GM18907 (cell line): ENCODE data around the gene PGC.

ENCODE experiments used
- ATAC-seq: cut with Tn5 transposase; IDR thresholded peaks from one replicate; pipeline ENCODE4 v1.9.1; 2021; ENCODE audit warnings: mild to moderate bottlenecking, moderate library complexity; ENCODE audit not compliant: unreplicated experiment

The PGC gene

DNA sequence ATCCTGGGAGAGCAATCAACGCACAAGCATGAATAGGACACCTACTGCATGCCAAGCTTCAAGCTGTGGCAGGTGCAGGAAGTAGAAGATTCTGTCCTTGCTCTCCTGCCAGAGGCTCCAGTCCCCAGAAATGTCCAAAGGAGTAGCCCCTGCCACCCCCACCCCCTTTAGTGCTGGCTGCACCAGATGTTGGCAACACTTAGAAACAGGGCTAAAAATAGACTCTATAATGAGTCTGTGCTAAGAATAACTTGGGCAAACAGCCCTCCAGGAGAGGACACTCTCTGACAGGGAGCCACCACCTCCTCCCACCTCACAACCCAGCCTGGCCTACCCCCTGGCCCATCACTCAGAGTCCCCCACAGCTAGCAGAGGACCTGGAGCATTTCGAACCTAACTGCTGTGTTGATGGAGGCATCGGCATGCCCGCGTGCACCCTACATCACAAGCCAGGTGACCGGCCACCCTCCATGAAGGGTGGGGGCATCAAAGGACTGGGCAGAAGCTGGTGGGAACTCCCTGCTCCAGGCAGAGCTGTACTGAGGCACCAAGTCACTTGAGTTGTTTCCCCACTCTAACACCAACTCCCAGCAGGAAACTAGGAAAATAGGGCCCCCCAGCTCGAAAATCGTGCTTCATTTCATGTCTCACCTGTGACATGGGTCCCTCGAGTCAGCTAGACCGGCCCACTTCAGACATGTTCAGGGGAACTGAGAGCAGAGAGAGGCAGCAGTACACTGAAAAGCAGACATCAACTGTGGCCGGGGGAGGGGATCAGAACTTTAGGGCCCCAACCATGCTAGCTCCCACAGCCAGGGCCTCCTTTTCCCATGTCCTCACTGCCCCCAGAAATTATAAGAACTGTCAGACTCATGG, 30.4 kb downstream of the PGC start:
- ATAC-seq = no peak

DNA sequence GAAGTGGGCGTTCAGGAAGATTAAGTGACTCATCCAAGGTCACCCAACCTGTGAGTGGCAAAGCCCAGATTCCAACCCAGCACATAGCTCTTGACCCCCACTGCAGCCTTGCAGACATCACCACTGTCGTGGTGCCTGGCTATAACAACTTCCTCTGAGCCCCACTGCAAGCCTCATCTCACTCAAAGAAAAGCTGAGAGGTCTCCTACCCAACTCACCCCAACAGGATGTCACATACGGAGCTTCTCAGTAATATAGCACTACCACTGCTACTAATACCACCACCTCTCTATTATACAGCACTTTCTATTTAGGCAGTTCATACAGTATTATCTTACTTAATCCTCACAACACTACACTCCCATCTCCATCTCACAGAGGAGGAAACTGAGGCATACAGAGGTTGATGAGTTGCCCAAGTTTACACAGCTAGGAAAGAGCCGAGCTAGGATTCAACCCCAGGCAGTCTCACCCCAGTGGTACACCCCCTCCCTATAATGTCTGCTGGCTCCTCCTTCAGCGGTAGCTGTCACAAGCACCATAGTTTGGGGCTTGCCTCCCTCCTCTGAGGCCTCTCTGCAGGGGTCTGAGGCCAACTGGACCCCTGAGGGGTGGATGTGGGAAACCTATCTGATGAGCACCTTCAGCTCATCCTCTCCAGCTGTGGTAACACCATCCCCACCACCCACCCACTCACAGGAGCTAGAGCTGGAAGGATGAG, 31.2 kb downstream of the PGC start:
- ATAC-seq = no peak

DNA sequence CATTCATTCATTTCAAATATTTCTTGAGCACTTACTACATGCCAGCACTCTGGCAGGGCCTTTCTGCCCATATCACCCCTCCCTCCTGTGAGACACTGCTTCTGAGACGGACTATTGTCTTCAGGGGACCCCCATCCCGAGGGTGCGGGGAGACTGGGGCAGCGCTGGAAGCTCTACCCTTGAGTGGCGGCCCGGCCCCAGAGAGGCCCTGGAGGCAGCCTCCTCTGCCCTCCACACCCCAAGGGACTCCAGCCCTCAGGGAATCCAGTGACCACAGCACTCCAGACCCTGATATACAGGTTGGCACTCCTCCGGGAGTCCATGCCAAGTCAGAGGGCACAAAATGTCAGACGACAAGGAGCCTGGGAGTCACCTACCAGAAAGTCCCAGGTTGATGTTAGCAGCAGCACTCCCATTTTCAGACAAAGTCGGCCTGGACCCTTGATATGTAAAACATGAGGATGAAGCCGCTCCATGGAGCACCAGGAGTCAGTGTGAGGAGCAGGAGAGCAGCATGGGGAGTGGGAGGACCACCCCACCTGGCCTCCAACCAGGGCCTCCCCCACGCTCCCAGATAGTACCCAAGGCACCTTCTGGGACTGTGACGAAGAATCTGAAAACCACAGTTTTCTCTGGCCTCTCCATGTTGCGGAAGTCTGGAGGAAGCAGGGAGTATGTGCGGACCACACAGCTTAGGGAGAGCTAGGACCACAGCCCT, 32.5 kb downstream of the PGC start:
- ATAC-seq = no peak

DNA sequence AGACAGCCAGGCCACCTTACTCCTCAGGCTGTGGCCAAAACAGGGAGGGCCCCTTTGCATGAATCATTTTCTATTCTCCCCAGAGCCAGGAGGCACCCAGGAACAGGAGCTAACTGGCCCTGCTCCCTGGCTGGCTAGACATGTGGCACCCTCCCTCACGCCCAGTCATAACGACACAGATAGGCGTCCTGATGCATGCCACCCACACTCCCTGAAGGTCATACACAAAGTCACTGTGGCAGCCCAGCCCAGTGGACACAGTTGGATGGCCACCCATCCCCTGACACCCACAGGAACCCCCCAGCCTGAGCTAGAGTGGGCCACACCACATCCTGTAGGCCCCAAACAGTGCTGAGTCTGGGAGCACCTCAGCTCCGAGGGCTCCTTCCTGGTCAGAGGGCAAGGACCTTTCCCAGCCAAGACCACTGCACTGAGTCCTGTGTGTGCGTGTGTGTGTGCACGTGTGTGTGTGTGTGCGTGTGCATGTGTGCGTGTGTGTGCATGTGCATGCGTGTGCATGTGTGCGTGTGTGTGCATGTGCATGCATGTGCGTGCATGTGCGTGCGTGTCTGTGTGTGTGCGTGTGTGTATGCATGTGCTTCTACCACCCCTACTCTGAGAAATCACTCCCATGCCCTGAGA, 33.4 kb downstream of the PGC start:
- peak; percentile 64 for ATAC-seq

DNA sequence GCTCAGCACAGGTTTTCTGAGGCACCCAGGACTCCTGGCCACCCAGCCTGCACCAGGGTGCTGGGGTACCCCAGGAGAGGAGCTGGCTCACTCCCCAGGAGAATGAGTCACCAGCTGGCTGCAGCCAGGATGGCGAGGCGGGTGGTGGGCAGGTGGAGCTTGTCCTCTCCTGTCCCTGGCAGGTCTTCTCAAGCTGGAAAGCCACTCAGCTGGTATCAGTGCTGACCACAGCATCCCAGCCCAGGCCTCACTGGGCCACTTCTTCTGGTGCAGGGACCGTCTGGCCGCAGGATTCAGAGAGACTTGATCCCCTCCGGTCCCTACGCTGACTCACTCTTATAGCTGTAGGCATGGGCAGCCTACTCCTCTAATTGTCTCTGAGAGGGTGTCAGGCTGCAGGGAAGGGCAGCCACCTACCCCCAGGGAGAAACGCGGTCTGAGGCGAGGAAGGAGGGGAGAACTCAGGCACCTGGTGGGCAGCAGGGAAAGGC, 34.0 kb downstream of the PGC start:
- peak; percentile 5 for ATAC-seq

DNA sequence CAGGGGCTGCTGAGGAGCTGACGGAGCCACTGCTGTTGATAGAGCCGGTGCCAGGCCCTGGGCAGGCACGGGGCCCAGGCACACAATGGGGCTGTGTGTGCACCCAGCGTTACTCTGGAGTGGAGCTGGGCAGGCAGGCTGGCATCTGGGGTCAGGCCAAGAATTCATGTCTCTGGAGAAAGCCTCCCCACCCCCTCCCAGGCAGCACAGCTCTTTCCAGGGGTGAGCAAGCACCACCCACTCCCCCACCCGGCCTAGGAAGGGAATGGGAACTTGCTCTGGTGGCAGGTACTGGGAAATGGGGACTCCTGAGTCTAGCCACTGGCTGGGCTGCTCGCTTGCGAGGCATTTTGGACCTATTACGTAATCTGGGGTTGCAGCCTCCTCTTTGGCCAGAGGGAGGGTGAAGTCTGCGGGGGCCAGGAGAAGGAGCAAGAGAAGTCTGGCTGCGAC, 34.5 kb downstream of the PGC start:
- no peak for ATAC-seq

DNA sequence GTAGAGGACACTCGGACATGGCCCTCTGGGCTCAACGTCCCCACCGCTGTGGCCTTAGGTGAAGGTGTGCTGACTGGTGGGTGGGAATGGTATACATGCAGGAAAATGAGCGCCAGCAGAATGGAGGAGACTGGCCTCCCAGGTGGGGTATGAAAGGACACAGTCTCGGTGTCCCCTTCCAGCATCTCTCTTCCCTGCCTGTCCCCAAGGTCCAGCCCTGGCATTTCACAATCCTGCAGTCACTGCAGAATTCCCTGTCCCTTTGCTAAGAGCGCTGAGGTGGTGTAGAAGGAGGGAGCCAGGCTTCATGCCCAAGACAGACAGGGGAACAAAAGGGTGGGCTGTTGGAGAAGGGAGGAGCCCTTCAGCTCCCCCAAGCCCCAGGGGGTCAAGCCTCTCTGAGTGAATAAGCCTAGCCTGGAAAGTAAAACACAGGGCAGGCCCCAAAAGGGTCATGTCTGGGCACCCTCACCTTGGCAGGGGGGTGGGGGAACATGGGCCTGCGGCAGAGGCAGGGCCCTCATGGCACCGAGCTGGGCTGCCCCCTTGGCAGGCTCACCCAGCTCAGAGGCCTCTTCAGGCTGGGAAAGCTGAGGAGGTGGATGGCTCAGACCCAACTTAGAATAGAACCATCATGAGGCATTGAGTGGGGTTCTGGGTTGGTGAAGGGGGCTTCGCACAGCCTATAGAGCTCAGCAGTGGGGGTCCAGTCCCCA, 35.7 kb downstream of the PGC start:
- no peak for ATAC-seq

DNA sequence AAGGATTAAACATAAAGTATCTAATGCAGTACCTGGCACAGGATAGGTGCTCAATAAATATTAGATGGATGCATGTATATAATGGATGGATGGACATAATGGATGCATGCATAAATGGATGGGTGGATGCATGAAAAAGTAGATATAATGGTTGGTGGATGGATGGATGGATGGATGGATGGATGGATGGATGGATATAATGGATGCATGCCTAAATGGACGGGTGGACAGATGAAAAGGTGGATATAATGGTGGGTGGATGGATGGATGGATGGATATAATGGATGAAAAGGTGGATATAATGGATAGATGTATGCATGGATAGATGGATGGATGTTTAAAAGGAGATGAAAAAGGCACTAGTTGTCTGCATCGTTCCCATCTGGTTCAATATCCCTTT, 37.8 kb downstream of the PGC start:
- ATAC-seq = no peak

DNA sequence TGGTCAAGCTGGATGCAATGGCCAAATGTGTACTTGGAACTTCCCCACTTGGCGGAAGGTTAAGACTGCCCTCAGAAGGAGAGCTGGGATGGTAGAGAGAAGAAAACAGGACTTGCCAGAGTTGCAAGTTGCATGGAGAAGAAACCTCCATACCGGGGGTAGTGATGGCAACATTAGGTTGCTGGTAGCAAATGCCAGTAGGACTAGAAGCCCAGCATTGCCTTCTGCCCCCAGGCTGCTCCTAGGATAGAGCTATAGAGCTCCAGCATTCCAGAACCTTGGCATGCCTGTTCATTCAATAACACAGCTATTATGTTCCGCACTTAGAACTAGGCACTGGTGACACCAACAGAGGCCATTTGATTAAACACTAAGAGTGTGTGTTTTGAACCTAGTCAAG, 38.3 kb downstream of the PGC start:
- no peak for ATAC-seq

DNA sequence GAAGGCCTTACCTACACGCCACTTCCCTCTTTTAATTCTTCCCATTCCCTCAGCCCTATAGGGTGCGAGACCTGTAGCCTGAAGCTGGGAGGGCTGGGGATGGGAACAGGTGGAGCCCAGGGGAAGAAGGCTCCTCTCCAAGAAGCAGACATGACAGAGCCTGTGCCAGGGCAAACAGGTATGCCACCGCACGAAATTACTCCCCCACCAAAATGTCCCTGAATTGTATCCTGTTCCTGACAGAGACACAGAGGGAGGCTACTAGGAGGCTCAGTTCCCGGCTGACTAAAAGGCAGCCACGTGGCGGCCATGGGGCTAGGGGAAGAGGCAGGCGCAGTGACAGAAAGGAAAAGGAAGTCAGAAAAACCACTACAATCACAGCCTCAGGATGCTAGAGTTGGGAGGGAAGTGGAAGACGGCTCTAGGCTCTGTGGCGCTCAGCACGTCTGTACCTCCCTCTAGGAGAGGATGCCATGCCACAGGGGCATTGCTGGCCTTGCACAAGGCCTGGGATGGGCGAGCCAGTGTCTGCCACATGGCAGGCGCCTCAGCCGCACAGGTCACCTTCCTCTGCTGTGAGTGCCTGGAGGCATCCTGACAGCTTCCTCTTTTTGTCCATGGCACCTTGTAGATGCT, 39.5 kb downstream of the PGC start:
- ATAC-seq = no peak

DNA sequence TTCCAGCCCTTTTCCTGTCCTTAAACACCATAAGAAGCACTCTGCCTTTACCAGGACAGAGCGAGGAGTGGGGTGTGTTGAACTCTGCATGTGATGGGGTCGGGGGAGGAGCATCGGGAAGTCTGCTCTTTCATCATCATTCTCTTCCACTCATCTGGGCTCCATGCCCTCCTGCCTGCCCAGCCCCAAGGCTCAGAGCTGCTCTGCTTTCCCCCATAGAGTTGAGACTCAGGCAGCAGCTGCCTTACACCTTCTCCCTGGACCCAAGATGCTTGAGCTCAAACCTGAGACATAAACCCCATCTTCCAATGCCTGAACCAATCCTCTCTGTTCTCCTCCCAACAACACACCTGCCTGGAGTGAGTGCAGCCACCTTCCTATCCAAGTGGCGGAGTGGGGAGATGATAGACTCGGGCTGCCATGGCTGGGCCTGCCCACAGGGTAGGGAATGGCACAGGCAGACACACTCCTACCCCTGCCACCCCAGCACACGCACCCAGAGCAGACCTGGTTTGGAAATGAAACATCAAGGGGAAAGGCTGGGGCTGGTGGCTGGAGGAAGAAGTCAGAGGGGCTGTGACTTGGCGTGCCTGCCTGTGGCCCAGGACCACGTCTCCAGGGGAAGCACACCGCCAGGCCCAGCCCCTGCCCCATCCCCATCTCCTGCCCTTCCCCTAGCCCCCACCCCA, 40.2 kb downstream of the PGC start:
- ATAC-seq = no peak

DNA sequence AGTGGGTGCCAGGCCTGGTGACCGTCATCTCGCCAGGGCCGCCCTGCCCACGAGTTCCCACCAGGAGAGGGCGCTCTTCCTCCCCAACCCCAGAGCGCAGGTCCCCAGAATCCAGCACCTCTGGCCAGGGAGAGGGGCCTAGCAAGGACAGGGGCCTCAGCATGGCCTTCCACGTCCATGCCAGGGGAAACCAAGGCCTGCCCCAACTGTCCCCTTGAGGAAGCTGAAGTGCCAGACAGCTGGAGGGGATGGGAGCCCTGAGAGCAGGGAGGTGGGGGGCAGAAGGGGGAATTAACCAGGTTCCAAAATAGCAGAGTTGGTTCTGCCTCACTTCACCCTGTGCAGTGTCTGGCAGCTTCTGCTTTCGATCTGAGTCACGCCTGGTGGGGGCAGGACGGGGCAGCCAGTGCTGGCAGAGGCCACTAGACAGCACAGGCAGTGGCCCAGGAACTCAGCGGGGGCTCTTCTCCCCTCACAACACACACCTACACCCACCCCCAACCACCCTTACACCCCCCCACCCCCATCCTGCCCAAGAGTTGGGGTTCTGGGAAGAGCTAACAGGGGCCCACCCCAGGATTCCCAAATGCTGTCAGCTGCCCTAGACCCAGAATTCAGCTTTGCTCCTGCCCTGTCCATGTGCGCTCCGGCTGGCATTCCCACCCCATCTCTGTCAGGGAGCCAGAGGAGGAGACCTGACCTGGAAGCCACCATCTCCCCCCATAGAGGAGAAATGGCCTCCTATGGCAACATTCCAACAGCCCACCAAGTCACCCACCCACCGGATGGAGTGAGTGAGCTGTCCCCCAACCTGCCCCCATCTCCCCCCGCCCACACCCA, 41.0 kb downstream of the PGC start:
- peak; percentile 74 for ATAC-seq

DNA sequence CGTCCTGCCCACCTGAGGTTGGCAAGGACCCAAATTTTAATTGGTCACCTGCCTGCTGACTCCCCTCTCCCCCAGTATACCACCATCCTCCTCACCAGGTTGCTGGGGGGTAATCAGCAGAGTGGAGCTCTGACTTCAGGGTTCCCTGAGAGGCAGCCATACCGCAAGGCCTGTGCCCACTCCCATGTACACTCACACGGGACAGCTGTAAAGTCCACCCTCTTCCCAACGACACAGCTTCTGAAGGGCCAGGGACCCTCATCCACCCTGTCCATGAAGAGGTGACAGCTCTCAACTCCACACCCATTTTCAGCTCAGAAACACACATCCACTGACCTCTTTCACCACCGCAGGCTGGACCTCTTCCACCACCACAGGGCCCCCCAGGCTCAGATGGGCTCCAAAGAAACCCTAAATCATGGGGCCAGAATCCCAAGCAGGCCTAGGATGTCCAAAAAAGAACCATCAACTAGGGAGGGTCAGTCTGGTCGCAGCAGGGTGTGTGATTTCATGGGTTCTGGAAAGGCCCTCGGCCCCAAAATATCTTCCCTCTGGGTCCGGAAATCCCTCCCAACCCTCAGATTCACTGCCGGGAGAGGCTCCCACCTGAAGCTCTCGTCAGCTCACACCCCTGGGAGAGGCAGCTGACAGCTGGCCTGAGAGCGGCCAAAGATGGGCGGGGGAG, 41.7 kb downstream of the PGC start:
- no peak for ATAC-seq

DNA sequence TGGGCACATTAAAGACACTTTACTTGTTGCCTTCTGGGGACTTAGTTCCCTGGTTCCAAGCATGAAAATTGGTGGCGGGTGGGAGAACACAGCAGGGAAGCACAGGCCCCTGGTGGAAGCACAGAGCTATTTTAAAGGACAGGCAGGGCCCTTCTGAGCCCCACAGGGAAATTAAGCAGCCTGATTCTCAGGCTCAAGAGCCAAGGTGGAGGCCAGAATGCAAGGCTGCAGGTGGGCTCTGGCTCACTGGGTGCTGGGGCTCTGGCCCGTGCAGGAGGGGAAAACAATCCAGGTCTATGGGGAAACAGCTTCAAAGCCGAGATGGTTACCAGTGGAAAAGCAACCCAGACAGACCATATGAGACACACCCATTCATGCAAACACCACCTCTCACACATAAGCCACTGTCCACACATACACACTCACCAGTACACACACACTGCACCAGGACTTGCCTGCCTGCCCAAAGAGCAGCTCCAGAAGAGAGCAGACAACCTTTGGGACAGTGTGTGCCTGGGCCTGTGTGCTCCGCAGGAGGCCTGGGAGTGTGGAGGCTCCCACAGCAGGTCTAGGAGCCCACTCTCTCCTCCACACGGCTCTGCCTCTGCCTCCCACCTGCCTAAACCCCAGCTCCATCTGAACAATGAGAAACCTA, 42.4 kb downstream of the PGC start:
- ATAC-seq = no peak

DNA sequence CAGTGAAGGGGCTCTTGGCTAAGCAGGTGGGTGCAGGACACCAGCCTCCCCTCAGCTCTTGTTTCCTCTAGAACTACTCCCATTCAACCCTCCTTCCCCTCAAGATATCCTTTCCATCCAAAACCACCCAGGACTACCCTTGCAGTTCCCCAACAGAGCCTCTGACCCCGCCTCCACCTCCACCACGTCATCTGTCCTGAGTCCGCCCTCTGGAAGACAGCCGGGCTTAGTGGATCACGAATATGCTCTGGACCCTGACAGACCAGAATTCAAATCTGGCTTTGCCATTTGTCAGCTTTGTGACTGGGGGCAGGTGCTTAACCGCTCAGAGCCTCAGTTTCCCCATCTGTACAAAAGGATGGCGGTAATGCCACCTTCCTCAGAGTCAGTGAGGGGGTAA, 43.2 kb downstream of the PGC start:
- ATAC-seq = no peak

DNA sequence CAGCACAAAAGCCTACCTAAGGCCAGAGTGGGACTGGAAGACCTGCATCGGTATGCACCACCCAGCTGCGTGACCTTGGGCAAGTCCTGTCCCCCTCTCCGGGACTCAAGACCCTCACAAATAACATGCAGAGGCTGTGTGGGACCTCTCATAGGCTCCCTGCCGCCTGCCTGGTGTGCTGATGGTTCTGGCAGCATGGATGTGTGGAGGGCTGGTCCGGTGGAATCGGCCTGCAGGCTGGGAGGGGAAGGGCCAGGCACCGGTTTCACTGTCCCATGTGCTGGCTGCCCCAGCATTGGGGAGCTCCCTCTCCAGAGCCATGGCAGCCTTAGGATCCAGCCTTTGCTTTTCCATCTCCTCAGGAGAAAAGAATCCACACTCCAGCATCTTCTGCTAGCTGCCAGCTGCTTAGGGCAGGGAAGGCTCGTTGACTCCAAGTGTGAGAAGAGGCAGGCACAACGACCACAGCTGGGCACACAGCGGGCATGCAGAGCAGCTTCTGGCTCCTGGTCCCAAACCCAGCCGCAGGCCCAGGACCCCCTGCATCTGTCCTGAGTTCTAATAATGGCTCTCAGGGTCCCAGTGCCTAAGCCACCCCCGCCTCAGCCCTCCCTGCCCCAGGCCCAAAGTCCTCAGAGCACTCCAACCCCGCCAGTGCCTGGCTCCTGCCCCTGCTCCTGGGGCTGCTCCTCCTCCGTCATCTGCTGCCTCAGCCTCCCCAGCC, 44.3 kb downstream of the PGC start:
- no peak for ATAC-seq
